ENCODE results near the gene PKHD1.

PKHD1 gene

DNA sequence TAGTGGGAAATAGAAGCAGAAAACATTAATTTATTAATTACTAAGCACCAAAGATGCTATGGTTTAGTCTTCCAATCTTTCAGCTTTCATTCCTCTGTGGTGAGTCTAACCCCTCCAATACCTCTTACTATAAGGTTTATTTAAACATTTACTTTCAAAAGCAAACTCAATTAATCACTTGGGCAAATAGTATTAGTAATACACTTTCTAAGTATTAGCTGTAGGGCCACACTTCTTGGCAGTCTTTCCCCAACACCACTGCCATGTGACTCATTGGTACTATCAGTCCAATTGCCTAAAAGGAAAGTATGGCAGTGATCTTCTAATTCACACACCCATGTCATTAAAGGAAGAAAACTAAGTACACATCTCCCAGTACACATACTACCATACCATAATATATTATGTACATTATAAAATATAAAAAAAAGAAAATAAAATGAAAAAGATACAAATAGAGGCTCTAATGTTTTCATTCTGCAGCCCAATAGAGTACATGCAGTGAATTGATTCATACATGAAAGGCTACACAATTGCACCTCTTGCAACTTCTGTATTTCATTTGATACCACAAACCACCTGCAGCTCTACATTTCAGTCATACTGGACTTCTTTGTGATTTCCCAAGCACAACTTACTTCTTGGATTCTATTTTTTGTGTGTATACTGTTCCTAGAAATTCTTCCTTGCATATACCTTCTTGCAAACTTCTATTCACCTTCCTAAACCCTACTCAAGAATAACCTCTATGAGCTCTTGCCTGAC is 218.6 kb downstream of the PKHD1 start:
- TF ChIP-seq, protein P1, sequence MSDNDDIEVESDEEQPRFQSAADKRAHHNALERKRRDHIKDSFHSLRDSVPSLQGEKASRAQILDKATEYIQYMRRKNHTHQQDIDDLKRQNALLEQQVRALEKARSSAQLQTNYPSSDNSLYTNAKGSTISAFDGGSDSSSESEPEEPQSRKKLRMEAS (IDR thresholded peaks at IDR 0.05; ENCODE audit: low read depth, low read length): no peak
- TF ChIP-seq, protein P2, sequence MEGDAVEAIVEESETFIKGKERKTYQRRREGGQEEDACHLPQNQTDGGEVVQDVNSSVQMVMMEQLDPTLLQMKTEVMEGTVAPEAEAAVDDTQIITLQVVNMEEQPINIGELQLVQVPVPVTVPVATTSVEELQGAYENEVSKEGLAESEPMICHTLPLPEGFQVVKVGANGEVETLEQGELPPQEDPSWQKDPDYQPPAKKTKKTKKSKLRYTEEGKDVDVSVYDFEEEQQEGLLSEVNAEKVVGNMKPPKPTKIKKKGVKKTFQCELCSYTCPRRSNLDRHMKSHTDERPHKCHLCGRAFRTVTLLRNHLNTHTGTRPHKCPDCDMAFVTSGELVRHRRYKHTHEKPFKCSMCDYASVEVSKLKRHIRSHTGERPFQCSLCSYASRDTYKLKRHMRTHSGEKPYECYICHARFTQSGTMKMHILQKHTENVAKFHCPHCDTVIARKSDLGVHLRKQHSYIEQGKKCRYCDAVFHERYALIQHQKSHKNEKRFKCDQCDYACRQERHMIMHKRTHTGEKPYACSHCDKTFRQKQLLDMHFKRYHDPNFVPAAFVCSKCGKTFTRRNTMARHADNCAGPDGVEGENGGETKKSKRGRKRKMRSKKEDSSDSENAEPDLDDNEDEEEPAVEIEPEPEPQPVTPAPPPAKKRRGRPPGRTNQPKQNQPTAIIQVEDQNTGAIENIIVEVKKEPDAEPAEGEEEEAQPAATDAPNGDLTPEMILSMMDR (IDR thresholded peaks at IDR 0.05; ENCODE audit: low read depth, low read length): no peak
- TF ChIP-seq MYC (IDR thresholded peaks at IDR 0.05; ENCODE audit: low read depth, low read length) (no peak), POLR2A (IDR thresholded peaks at IDR 0.05; ENCODE audit: extremely low read depth, insufficient read length) (no peak)
- no peak overlapping the region for H3K4me3 ChIP-seq (ENCODE audit: low read depth, low read length)

DNA sequence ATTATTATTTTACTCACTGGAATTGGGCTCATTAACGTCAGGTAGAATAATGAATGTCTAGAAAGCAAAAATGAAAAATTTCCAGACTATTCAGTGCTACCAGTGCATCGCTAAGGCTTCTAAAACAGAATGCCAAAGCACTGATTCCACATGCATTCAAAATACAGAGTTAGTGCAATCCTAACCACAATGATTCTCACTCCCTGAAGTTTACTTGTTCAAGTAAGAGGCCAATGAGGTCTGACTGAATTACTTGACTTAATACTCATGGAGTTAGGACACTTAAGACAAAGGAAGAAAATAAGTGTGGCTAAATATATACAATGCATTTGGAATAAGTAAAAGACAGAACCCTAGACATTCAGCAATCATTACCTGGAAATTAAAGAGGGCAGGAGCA is 220.5 kb downstream of the PKHD1 start:
- DNase-seq (ENCODE audit: low read depth): no peak
- H3K4me3 ChIP-seq (ENCODE audit: low read depth, low read length): no peak overlapping the region
- TF ChIP-seq, protein P1 (IDR thresholded peaks at IDR 0.05; ENCODE audit: low read depth, low read length): no peak
- TF ChIP-seq MYC (IDR thresholded peaks at IDR 0.05; ENCODE audit: low read depth, low read length): no peak
- no peak for TF ChIP-seq POLR2A (IDR thresholded peaks at IDR 0.05; ENCODE audit: extremely low read depth, insufficient read length)
- TF ChIP-seq, protein P2 (IDR thresholded peaks at IDR 0.05; ENCODE audit: low read depth, low read length): no peak

More for the DNA sequence above, 218.6 kb downstream of the PKHD1 start:
- DNase-seq (ENCODE audit: low read depth): no peak

DNA sequence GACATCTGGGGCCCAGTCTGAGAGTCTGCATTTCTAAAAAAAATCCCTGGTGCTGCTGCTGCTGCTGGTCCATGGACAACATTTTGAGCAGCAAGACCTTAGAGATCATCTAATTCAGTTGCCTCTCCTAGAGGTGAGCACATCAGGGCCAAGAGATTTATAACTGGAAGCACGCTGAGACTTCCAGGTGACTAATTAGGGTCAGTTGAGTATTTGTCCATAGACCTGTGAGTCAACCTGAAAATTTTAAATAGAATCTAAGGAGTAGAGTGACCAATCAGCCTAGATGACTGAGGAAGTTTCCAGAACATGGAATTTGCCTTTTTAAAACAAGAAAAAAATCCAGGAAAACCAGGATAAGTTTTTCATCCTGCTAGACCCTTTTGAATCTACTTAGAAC is 221.4 kb downstream of the PKHD1 start:
- H3K4me3 ChIP-seq (ENCODE audit: low read depth, low read length): no peak overlapping the region
- TF ChIP-seq, protein P1 (IDR thresholded peaks at IDR 0.05; ENCODE audit: low read depth, low read length): no peak
- TF ChIP-seq, protein P2 (IDR thresholded peaks at IDR 0.05; ENCODE audit: low read depth, low read length): no peak
- TF ChIP-seq MYC (IDR thresholded peaks at IDR 0.05; ENCODE audit: low read depth, low read length): no peak
- TF ChIP-seq POLR2A (IDR thresholded peaks at IDR 0.05; ENCODE audit: extremely low read depth, insufficient read length): no peak
- no peak for DNase-seq (ENCODE audit: low read depth)

DNA sequence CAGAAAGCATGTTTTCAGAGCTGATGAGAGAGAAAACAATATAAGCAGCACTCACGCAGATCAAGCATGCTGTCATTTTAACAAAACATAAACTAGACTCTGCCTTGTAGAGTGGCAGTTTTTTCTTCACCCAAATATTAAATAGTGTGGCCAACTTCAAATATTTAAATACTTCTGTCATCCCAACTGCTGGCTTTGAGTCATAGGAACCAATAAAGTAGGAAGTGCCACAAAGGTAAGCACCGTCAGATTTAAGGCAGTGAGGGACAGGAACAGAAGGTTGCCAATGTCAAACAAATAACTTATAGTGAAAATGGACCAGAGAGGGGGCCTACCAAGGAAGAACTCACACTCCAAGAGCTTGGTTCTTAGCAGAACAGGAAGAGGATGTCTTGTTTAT is 222.2 kb downstream of the PKHD1 start:
- no peak overlapping the region for H3K4me3 ChIP-seq (ENCODE audit: low read depth, low read length)
- TF ChIP-seq MYC (IDR thresholded peaks at IDR 0.05; ENCODE audit: low read depth, low read length) (no peak), POLR2A (IDR thresholded peaks at IDR 0.05; ENCODE audit: extremely low read depth, insufficient read length) (no peak)
- TF ChIP-seq, protein P2 (IDR thresholded peaks at IDR 0.05; ENCODE audit: low read depth, low read length): no peak
- TF ChIP-seq, protein P1 (IDR thresholded peaks at IDR 0.05; ENCODE audit: low read depth, low read length): no peak
- DNase-seq (ENCODE audit: low read depth): no peak

DNA sequence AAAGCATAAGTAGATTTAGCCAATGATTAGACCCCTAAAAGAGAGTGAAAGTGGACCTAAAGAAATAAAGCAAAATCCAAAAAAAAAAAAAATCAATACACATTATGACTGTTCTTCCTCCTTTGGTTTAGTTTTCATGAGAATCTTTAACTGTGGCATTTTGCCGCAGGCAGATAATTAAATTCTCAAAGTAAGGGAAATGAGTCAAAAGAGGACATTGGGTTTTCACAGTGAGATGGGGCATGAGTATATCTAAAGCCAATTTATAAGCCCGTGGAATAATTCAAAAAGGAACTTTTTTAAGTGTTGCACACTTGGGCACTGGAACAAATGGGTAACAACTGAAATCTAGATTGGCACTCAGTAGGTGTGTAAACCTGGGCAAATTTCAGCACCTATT is 230.3 kb downstream of the PKHD1 start:
- no peak overlapping the region for H3K4me3 ChIP-seq (ENCODE audit: low read depth, low read length)
- DNase-seq (ENCODE audit: low read depth): no peak
- TF ChIP-seq, protein P1 (IDR thresholded peaks at IDR 0.05; ENCODE audit: low read depth, low read length): no peak
- TF ChIP-seq POLR2A (IDR thresholded peaks at IDR 0.05; ENCODE audit: extremely low read depth, insufficient read length) (no peak), MYC (IDR thresholded peaks at IDR 0.05; ENCODE audit: low read depth, low read length) (no peak)
- TF ChIP-seq, protein P2 (IDR thresholded peaks at IDR 0.05; ENCODE audit: low read depth, low read length): no peak
